DMS 273 treated with DMSO at 0.1 percent for 48 hours (cell line): ENCODE results near the gene DAB1.

Experiments
- DNase-seq: peaks from one replicate; lab custom pipeline; 2025; lab: John Stamatoyannopoulos, UW

DAB1 gene

GRCh38 chr1:57020216-57020615 lies 403.6 kb downstream of the DAB1 start:
- DNase-seq: no peak

- peak; percentile 94 for DNase-seq
These were observed 404.5 kb downstream of the DAB1 start for GRCh38 chr1:57019236-57019839.

GRCh38 chr1:57018119-57018518 lies 405.7 kb downstream of the DAB1 start:
- DNase-seq: no peak

- no peak for DNase-seq
These were observed 406.1 kb downstream of the DAB1 start for GRCh38 chr1:57017717-57018116.

- no peak for DNase-seq
These were observed 406.7 kb downstream of the DAB1 start for GRCh38 chr1:57017200-57017599.

- DNase-seq: no peak
These were observed 408.8 kb downstream of the DAB1 start for GRCh38 chr1:57015071-57015470.

- DNase-seq: no peak
These were observed 410.3 kb downstream of the DAB1 start for GRCh38 chr1:57013522-57013921.

- DNase-seq: no peak
These were observed 411.5 kb downstream of the DAB1 start for GRCh38 chr1:57012315-57012714.

- DNase-seq: no peak
These were observed 413.3 kb downstream of the DAB1 start for GRCh38 chr1:57010511-57010910.

- DNase-seq: no peak
These were observed 415.9 kb downstream of the DAB1 start for GRCh38 chr1:57007948-57008347.

GRCh38 chr1:57007472-57007871 lies 416.4 kb downstream of the DAB1 start:
- DNase-seq: no peak

- no peak for DNase-seq
These were observed 420.3 kb downstream of the DAB1 start for GRCh38 chr1:57003398-57004139.

- no peak for DNase-seq
These were observed 428.3 kb downstream of the DAB1 start for GRCh38 chr1:56995414-56996100.

GRCh38 chr1:56993475-56993874 lies 430.4 kb downstream of the DAB1 start:
- DNase-seq: no peak

- no peak for DNase-seq
These were observed 431.3 kb downstream of the DAB1 start for GRCh38 chr1:56992318-56993125.

GRCh38 chr1:56991576-56991975 lies 432.3 kb downstream of the DAB1 start:
- DNase-seq: no peak

GRCh38 chr1:56986397-56986796 lies 437.5 kb downstream of the DAB1 start:
- DNase-seq: no peak

GRCh38 chr1:56985857-56986256 lies 438.0 kb downstream of the DAB1 start:
- no peak for DNase-seq

- no peak for DNase-seq
These were observed 440.4 kb downstream of the DAB1 start for GRCh38 chr1:56983484-56983883.

- no peak for DNase-seq
These were observed 443.7 kb downstream of the DAB1 start for GRCh38 chr1:56979986-56980755.

- no peak for DNase-seq
These were observed 445.0 kb downstream of the DAB1 start for GRCh38 chr1:56978819-56979218.

GRCh38 chr1:56977910-56978309 lies 445.9 kb downstream of the DAB1 start:
- no peak for DNase-seq
